ENCODE results near the gene LNPK. TPM values are rescaled to one million over a fixed set of nuclear protein-coding genes. Genes with fewer than 3 reads are reported as not detected.
A peak's percentile ranks its signal among the peaks of the same experiment; 100 is the strongest.

The LNPK gene
- total and polyA plus RNA-seq, 2 donors (not counting 1 experiment from before 2014, with no cell fraction given), result 38.1 to 38.4 TPM

GRCh38 chr2:175935289-175936181 is 66.5 kb downstream of the LNPK start:
- Histone ChIP-seq H3K9ac (ENCODE audit: insufficient read depth, low read length) (no peak overlapping the region), H3K4me2 (ENCODE audit: extremely low read depth, insufficient read depth, low read length) (no peak overlapping the region), H3K79me2 (ENCODE audit: control insufficient read depth, insufficient read depth, low read length) (no peaks in the 10 kb centered on the region), H3K4me1 (ENCODE audit: control insufficient read depth, extremely low read depth, insufficient read depth, low read length) (no peaks in the 10 kb centered on the region), H3K4me3 (replicated peaks in 1 of 4; ENCODE audit: control extremely low read depth in 1 of 4, insufficient read depth in 1 of 4, low read depth in 3 of 4, low read length in 4 of 4) (no peak overlapping the region), H3K9me3 (ENCODE audit: control insufficient read depth, insufficient read depth, low read depth, low read length) (no peaks in the 10 kb centered on the region), H3K27ac (ENCODE audit: insufficient read depth, low read length) (no peak overlapping the region), H4K20me1 (ENCODE audit: control insufficient read depth, extremely low read depth, insufficient read depth, low read length) (no peaks in the 10 kb centered on the region), H2AFZ (ENCODE audit: low read length) (no peak overlapping the region), H3K27me3 (ENCODE audit: control insufficient read depth, insufficient read depth, low read length) (no peaks in the 10 kb centered on the region), H3K36me3 (ENCODE audit: control insufficient read depth, insufficient read depth, low read length) (peaks cover 1% of the 10 kb centered on the region)
- no peak for DNase-seq (ENCODE audit: low read depth in 2 of 2)
- TF ChIP-seq, protein P1, sequence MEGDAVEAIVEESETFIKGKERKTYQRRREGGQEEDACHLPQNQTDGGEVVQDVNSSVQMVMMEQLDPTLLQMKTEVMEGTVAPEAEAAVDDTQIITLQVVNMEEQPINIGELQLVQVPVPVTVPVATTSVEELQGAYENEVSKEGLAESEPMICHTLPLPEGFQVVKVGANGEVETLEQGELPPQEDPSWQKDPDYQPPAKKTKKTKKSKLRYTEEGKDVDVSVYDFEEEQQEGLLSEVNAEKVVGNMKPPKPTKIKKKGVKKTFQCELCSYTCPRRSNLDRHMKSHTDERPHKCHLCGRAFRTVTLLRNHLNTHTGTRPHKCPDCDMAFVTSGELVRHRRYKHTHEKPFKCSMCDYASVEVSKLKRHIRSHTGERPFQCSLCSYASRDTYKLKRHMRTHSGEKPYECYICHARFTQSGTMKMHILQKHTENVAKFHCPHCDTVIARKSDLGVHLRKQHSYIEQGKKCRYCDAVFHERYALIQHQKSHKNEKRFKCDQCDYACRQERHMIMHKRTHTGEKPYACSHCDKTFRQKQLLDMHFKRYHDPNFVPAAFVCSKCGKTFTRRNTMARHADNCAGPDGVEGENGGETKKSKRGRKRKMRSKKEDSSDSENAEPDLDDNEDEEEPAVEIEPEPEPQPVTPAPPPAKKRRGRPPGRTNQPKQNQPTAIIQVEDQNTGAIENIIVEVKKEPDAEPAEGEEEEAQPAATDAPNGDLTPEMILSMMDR (conservative IDR thresholded peaks at IDR 0.05 in 1 of 2, IDR thresholded peaks at IDR 0.05 in 1 of 2; ENCODE audit: low read depth in 1 of 2, low read length in 2 of 2), result no peak
- no peak for TF ChIP-seq EZH2 (IDR thresholded peaks at IDR 0.05; ENCODE audit: low read length, missing control alignments)

GRCh38 chr2:175932675-175933074 is 69.4 kb downstream of the LNPK start:
- Histone ChIP-seq H3K27ac (ENCODE audit: insufficient read depth, low read length) (no peak overlapping the region), H3K9me3 (ENCODE audit: control insufficient read depth, insufficient read depth, low read depth, low read length) (no peaks in the 10 kb centered on the region), H3K27me3 (ENCODE audit: control insufficient read depth, insufficient read depth, low read length) (no peaks in the 10 kb centered on the region), H3K36me3 (ENCODE audit: control insufficient read depth, insufficient read depth, low read length) (peaks cover 1% of the 10 kb centered on the region), H4K20me1 (ENCODE audit: control insufficient read depth, extremely low read depth, insufficient read depth, low read length) (no peaks in the 10 kb centered on the region), H3K4me2 (ENCODE audit: extremely low read depth, insufficient read depth, low read length) (no peak overlapping the region), H2AFZ (ENCODE audit: low read length) (no peak overlapping the region), H3K4me1 (ENCODE audit: control insufficient read depth, extremely low read depth, insufficient read depth, low read length) (no peaks in the 10 kb centered on the region), H3K9ac (ENCODE audit: insufficient read depth, low read length) (no peak overlapping the region), H3K4me3 (replicated peaks in 1 of 4; ENCODE audit: control extremely low read depth in 1 of 4, insufficient read depth in 1 of 4, low read depth in 3 of 4, low read length in 4 of 4) (no peak overlapping the region), H3K79me2 (ENCODE audit: control insufficient read depth, insufficient read depth, low read length) (no peaks in the 10 kb centered on the region)
- no peak for TF ChIP-seq EZH2 (IDR thresholded peaks at IDR 0.05; ENCODE audit: low read length, missing control alignments)
- TF ChIP-seq, protein P1 (conservative IDR thresholded peaks at IDR 0.05 in 1 of 2, IDR thresholded peaks at IDR 0.05 in 1 of 2; ENCODE audit: low read depth in 1 of 2, low read length in 2 of 2), result no peak
- DNase-seq (ENCODE audit: low read depth in 2 of 2), result no peak

- H2AFZ ChIP-seq (ENCODE audit: low read length), result no peak overlapping the region
- H3K36me3 ChIP-seq (ENCODE audit: control insufficient read depth, insufficient read depth, low read length), result peaks cover 1% of the 10 kb centered on the region
- H4K20me1 ChIP-seq (ENCODE audit: control insufficient read depth, extremely low read depth, insufficient read depth, low read length), result no peaks in the 10 kb centered on the region
- H3K79me2 ChIP-seq (ENCODE audit: control insufficient read depth, insufficient read depth, low read length), result no peaks in the 10 kb centered on the region
- H3K9me3 ChIP-seq (ENCODE audit: control insufficient read depth, insufficient read depth, low read depth, low read length), result no peaks in the 10 kb centered on the region
- no peak overlapping the region for H3K9ac ChIP-seq (ENCODE audit: insufficient read depth, low read length)
- H3K27me3 ChIP-seq (ENCODE audit: control insufficient read depth, insufficient read depth, low read length), result no peaks in the 10 kb centered on the region
- TF ChIP-seq, protein P1 (conservative IDR thresholded peaks at IDR 0.05 in 1 of 2, IDR thresholded peaks at IDR 0.05 in 1 of 2; ENCODE audit: low read depth in 1 of 2, low read length in 2 of 2), result no peak
- no peak for TF ChIP-seq EZH2 (IDR thresholded peaks at IDR 0.05; ENCODE audit: low read length, missing control alignments)
- no peak overlapping the region for H3K27ac ChIP-seq (ENCODE audit: insufficient read depth, low read length)
- peaks cover under 1% of the 10 kb centered on the region for H3K4me1 ChIP-seq (ENCODE audit: control insufficient read depth, extremely low read depth, insufficient read depth, low read length)
- H3K4me3 ChIP-seq (replicated peaks in 1 of 4; ENCODE audit: control extremely low read depth in 1 of 4, insufficient read depth in 1 of 4, low read depth in 3 of 4, low read length in 4 of 4), result no peak overlapping the region
- H3K4me2 ChIP-seq (ENCODE audit: extremely low read depth, insufficient read depth, low read length), result peak overlapping the region; percentile 25
- peak; percentile 87 to 92 for DNase-seq (ENCODE audit: low read depth in 2 of 2)
Measured at GRCh38 chr2:175931805-175932204, 70.3 kb downstream of the LNPK start.
